Ishikawa (cell line): ENCODE measurements around the gene PIM2.

Source experiments
- CREB1 ChIP-seq: IDR thresholded peaks from 2 replicates; pipeline ENCODE4 v1.6.1; 2012; ENCODE audit warnings: low read depth
- FOXM1 ChIP-seq: IDR thresholded peaks from 2 replicates; pipeline ENCODE4 v1.6.1; 2012; ENCODE audit warnings: low read depth, borderline replicate concordance
- MAX ChIP-seq: IDR thresholded peaks from 2 replicates; pipeline ENCODE4 v1.6.1; 2012
- RAD21 ChIP-seq: IDR thresholded peaks from 2 replicates; pipeline ENCODE4 v1.6.1; 2012; ENCODE audit warnings: low read depth
- REST ChIP-seq: IDR thresholded peaks from 2 replicates; pipeline ENCODE4 v1.6.1; 2012; ENCODE audit warnings: low read depth, mild to moderate bottlenecking
- TAF1 ChIP-seq: IDR thresholded peaks from 2 replicates; pipeline ENCODE4 v1.6.1; 2012; ENCODE audit warnings: low read depth, mild to moderate bottlenecking
- TEAD4 ChIP-seq: IDR thresholded peaks from 2 replicates; pipeline ENCODE4 v1.6.1; 2012
- YY1 ChIP-seq: IDR thresholded peaks from 2 replicates; pipeline ENCODE4 v1.6.1; 2012; ENCODE audit warnings: low read depth

GRCh38 chrX:48903290-48903689, 15.5 kb downstream of the PIM2 start:
- TF ChIP-seq MAX (no peak), TAF1 (no peak), YY1 (no peak), RAD21 (no peak), TEAD4 (no peak), CREB1 (no peak), REST (no peak), FOXM1 (no peak)
